Mammary epithelial cell (primary cell): ENCODE results near the gene ATP7B.

Experiments used
- EZH2 ChIP-seq: IDR thresholded peaks from 2 replicates; pipeline ENCODE4 v1.6.1; 2012; ENCODE audit warnings: low read length, inconsistent platforms, borderline replicate concordance
- TF ChIP-seq, protein P1 (sequence below), 2 donors: IDR thresholded peaks in 1 of 2; conservative IDR thresholded peaks in 1 of 2; 2 replicates each; pipeline ENCODE4 v1.5.1; 2011 to 2012; ENCODE audit warnings: inconsistent platforms in 2 of 2, low read length in 2 of 2, mild to moderate bottlenecking in 2 of 2, control low read depth in 1 of 2, low read depth in 1 of 2; ENCODE audit not compliant: insufficient read depth in 1 of 2; ENCODE audit errors: extremely low read depth in 1 of 2

DNA sequence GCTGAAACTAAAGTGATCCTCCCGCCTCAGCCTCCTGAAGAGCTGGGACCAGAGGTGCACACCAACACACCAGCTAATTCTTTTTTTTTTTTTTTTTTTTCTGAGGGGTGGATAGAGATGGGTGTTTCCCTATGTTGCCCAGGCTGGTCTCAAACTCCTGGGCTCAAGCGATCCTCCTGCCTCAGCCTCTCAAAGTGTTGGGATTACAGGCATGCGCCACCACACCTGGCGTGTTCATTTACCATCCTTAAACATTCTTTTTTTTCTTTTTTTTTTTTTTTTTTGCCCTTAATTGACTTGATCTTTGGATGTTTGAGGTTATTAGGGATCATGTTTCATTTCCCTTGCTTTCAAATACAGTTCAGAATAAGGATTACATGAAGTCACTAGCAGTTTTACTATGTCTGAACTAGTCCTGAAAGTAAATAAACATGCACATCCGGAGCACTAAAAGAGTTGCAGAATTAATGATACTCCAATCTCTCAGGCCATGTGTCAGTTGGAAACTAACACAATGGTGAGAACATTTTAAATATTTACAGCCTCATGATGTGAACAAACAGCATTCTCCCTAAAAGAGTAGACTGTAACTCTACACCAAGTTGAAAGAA, 23.5 kb upstream of the ATP7B start:
- TF ChIP-seq, protein P1, sequence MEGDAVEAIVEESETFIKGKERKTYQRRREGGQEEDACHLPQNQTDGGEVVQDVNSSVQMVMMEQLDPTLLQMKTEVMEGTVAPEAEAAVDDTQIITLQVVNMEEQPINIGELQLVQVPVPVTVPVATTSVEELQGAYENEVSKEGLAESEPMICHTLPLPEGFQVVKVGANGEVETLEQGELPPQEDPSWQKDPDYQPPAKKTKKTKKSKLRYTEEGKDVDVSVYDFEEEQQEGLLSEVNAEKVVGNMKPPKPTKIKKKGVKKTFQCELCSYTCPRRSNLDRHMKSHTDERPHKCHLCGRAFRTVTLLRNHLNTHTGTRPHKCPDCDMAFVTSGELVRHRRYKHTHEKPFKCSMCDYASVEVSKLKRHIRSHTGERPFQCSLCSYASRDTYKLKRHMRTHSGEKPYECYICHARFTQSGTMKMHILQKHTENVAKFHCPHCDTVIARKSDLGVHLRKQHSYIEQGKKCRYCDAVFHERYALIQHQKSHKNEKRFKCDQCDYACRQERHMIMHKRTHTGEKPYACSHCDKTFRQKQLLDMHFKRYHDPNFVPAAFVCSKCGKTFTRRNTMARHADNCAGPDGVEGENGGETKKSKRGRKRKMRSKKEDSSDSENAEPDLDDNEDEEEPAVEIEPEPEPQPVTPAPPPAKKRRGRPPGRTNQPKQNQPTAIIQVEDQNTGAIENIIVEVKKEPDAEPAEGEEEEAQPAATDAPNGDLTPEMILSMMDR (conservative IDR thresholded peaks at IDR 0.05 in 1 of 2, IDR thresholded peaks at IDR 0.05 in 1 of 2; ENCODE audit: extremely low read depth in 1 of 2, insufficient read depth in 1 of 2, low read depth in 1 of 2, low read length in 2 of 2) = no peak
- no peak for TF ChIP-seq EZH2
